ENCODE measurements around the gene CNPY1. TPM values are rescaled to one million over a fixed set of nuclear protein-coding genes. Genes with fewer than 3 reads are reported as not detected.
"Not testable (repeated sequence)": the region's sequence is repeated elsewhere in the genome, so short reads cannot be mapped to it uniquely, and the experiment has no call there.

The CNPY1 gene
- total RNA-seq, 2 donors from 2014 or later: not detected

DNA sequence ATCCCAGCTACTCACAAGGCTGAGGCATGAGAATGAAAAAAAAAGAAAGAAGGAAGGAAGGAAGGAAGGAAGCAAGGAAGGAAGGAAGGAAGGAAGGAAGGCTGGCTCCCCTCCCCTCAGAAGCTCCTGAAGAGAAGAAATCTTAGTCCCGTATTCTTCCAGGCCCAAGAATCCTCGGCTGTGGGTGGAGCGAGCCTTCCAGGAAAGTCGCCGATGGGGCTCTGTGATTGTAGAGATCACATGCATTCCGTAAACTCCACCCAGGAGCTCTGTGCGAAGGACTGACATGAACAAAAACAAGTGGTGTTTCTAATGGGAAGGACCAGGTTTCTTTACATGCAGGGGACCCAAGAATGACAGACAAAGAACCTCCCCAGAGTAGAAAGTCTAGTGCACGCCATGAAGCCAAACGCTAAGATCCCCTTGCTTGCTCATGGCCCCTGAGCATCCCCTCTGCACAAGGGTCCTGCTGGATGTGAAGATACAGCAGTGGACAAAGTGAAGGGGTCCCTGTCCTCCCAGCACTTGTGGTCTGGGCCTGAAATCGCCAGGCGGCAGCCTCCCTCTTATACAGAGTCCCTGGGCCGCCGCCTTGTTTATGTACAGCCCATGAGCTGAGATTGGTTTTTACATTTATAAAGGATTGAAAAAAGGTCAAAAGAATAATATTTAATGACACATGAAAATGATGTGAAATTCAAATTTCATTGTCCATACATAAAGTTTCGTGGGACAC is 25.2 kb downstream of the CNPY1 start:
- no peak overlapping the region for H3K27ac ChIP-seq
- intact Hi-C loops (cut with DNase I): no loop called here
- H3K4me3 ChIP-seq: no peak overlapping the region
- no peaks in the 10 kb centered on the region for H3K4me1 ChIP-seq (replicated peaks)
- no peak for DNase-seq (ENCODE audit: low spot score)
- no peaks in the 10 kb centered on the region for H3K36me3 ChIP-seq
- 66% methylated on average over 14 of the region's 14 CpGs for WGBS
- H3K27me3 ChIP-seq (replicated peaks; ENCODE audit: insufficient read depth): peaks cover 5% of the 10 kb centered on the region
- no peak for TF ChIP-seq CTCF (IDR thresholded peaks at IDR 0.05)
- TF ChIP-seq POLR2AphosphoS5 (IDR thresholded peaks at IDR 0.05): no peak
- no peak for TF ChIP-seq POLR2A (IDR thresholded peaks at IDR 0.05)
- H3K9me3 ChIP-seq: no peaks in the 10 kb centered on the region

DNA sequence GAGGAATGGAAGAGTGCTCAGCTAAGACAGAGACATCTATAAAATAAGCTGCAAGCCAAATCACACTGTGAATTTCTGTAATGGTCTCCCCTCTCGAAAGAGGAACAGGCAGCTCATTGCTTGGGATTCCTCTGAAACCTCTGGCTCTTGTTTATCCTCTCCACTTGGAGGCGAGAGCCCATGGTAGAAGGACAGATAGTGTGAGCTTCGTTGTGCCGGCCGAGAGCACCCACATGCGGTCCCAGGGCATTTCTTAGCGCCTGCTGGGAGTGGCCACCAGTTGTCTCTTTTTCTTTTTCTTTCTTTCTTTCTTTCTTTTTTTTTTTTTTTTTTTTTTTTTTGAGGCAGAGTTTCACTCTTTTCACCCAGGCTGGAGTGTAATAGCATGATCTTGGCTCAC is 26.2 kb downstream of the CNPY1 start:
- no peak for TF ChIP-seq CTCF (IDR thresholded peaks at IDR 0.05)
- no peak for TF ChIP-seq POLR2A (IDR thresholded peaks at IDR 0.05)
- no peak for TF ChIP-seq POLR2AphosphoS5 (IDR thresholded peaks at IDR 0.05)
- no peaks in the 10 kb centered on the region for H3K9me3 ChIP-seq
- no peak overlapping the region for H3K27ac ChIP-seq
- DNase-seq (ENCODE audit: low spot score): no peak
- 56% methylated on average over 7 of the region's 7 CpGs for WGBS
- intact Hi-C loops (cut with DNase I): no loop called here
- peaks cover 7% of the 10 kb centered on the region for H3K27me3 ChIP-seq (replicated peaks; ENCODE audit: insufficient read depth)
- H3K4me1 ChIP-seq (replicated peaks): no peaks in the 10 kb centered on the region
- no peaks in the 10 kb centered on the region for H3K36me3 ChIP-seq
- H3K4me3 ChIP-seq: no peak overlapping the region

GRCh38 chr7:155519358-155519757 is 27.0 kb downstream of the CNPY1 start:
- H3K4me1 ChIP-seq (replicated peaks); intact Hi-C loops (cut with DNase I); H3K36me3 ChIP-seq; H3K9me3 ChIP-seq; H3K27me3 ChIP-seq (replicated peaks; ENCODE audit: insufficient read depth); H3K4me3 ChIP-seq; DNase-seq (ENCODE audit: low spot score); H3K27ac ChIP-seq: not testable (repeated sequence)
- WGBS: 93% methylated on average over 3 of the region's 3 CpGs

GRCh38 chr7:155518633-155519032 is 27.7 kb downstream of the CNPY1 start:
- intact Hi-C loops (cut with DNase I): no loop called here
- H3K27ac ChIP-seq: no peak overlapping the region
- no peak overlapping the region for H3K4me3 ChIP-seq
- no peaks in the 10 kb centered on the region for H3K4me1 ChIP-seq (replicated peaks)
- peaks cover 10% of the 10 kb centered on the region for H3K27me3 ChIP-seq (replicated peaks; ENCODE audit: insufficient read depth)
- H3K36me3 ChIP-seq: no peaks in the 10 kb centered on the region
- DNase-seq (ENCODE audit: low spot score): no peak
- 77% methylated on average over 7 of the region's 7 CpGs for WGBS
- TF ChIP-seq POLR2AphosphoS5 (IDR thresholded peaks at IDR 0.05) (no peak), POLR2A (IDR thresholded peaks at IDR 0.05) (no peak), CTCF (IDR thresholded peaks at IDR 0.05) (no peak)
- no peaks in the 10 kb centered on the region for H3K9me3 ChIP-seq

- H3K4me1 ChIP-seq (replicated peaks): no peaks in the 10 kb centered on the region
- DNase-seq (ENCODE audit: low spot score): no peak
- H3K9me3 ChIP-seq: no peaks in the 10 kb centered on the region
- no peaks in the 10 kb centered on the region for H3K36me3 ChIP-seq
- TF ChIP-seq POLR2A (IDR thresholded peaks at IDR 0.05) (no peak), POLR2AphosphoS5 (IDR thresholded peaks at IDR 0.05) (no peak), CTCF (IDR thresholded peaks at IDR 0.05) (no peak)
- peaks cover 12% of the 10 kb centered on the region for H3K27me3 ChIP-seq (replicated peaks; ENCODE audit: insufficient read depth)
- H3K27ac ChIP-seq: no peak overlapping the region
- WGBS: 85% methylated on average over 5 of the region's 5 CpGs
- H3K4me3 ChIP-seq: no peak overlapping the region
- intact Hi-C loops (cut with DNase I): no loop called here
These were observed 28.4 kb downstream of the CNPY1 start for GRCh38 chr7:155517969-155518368.
